GM12878 (cell line): ENCODE results near the gene LACRT. TPM values are rescaled to one million over a fixed set of nuclear protein-coding genes. Genes with fewer than 3 reads are reported as not detected.

Experiments used
- ATAC-seq: fragments of 200-7000 bp; cut with Tn5 transposase; 3 replicates; pipeline ENCODE4 v1.9.1; 2020; ENCODE audit warnings: mild to moderate bottlenecking, moderate library complexity
- BruUV-seq: library from RNA; stranded (reverse); fragments of 400-500 nt; replicated peaks from 2 replicates; lab custom pipeline; 2021; lab: Mats Ljungman, UMichigan
- CTCF ChIA-PET: fragments of 300-600 bp; sonication (Branson Sonifier 250); formaldehyde crosslinking; extraction: SDS; loops from one replicate; lab custom pipeline; 2021; ENCODE audit warnings: inconsistent platforms; lab: Yijun Ruan, JAX
- POLR2A ChIA-PET: fragments of 350-600 bp; formaldehyde crosslinking; extraction: SDS; loops from one replicate; lab custom pipeline; 2021; ENCODE audit warnings: inconsistent platforms; lab: Charles Lee
- RAD21 ChIA-PET: fragments of 300-600 bp; sonication (Branson Sonifier 250); formaldehyde crosslinking; loops from one replicate; lab custom pipeline; 2023; ENCODE audit warnings: antibody characterized with exemption; ENCODE audit not compliant: unreplicated experiment; lab: Charles Lee
- SMC1A ChIA-PET: fragments of 300-600 bp; sonication (Branson Sonifier 250); formaldehyde crosslinking; loops from one replicate; lab custom pipeline; 2023; ENCODE audit not compliant: unreplicated experiment, uncharacterized antibody; lab: Charles Lee
- DNase-seq: peaks from one replicate; pipeline ENCODE4 v3.0.0-alpha.2; 2011; ENCODE audit warnings: low read depth, low spot score
- FAIRE-seq: peaks from 3 replicates; lab custom pipeline; 2011; peaks lifted over from hg19 to GRCh38; lab: Jason Lieb, UNC
- H2AFZ ChIP-seq: 2 replicates; pipeline ENCODE4 v1.6.0; 2011; ENCODE audit warnings: low read depth, low read length, control low read depth; ENCODE audit not compliant: control insufficient read depth
- H3K27ac ChIP-seq: 2 replicates; pipeline ENCODE4 v1.5.1; 2011; ENCODE audit warnings: control low read depth; ENCODE audit not compliant: control insufficient read depth, insufficient read depth
- H3K27me3 ChIP-seq, 2 experiments: replicated peaks in 1 of 2; 2 replicates each; pipeline versions ENCODE4 v1.6.0 to v1.6.1; 2011; ENCODE audit warnings: low read length in 1 of 2; ENCODE audit not compliant: control insufficient read depth in 2 of 2, insufficient read depth in 2 of 2
- H3K36me3 ChIP-seq, 2 experiments: 2 replicates each; pipeline ENCODE4 v1.5.1; 2011; ENCODE audit warnings: low read length in 1 of 2; ENCODE audit not compliant: control insufficient read depth in 2 of 2, insufficient read depth in 2 of 2
- H3K4me1 ChIP-seq: 2 replicates; pipeline ENCODE4 v1.6.1; 2011; ENCODE audit warnings: mild to moderate bottlenecking, low read length, moderate library complexity, mixed read lengths; ENCODE audit not compliant: control insufficient read depth, insufficient read depth
- H3K4me2 ChIP-seq: 2 replicates; pipeline ENCODE4 v1.6.0; 2011; ENCODE audit warnings: control low read depth; ENCODE audit not compliant: control insufficient read depth, insufficient read depth
- H3K4me3 ChIP-seq: fragments of 200-600 bp; sonication (generic); 2 replicates; pipeline ENCODE4 v1.5.1; 2016
- H3K79me2 ChIP-seq: 2 replicates; pipeline ENCODE4 v1.6.0; 2011; ENCODE audit warnings: low read length; ENCODE audit not compliant: control insufficient read depth, insufficient read depth
- H3K9ac ChIP-seq: 2 replicates; pipeline ENCODE4 v1.8.0; 2011; ENCODE audit warnings: low read length, control low read depth, mixed read lengths; ENCODE audit not compliant: control insufficient read depth, insufficient read depth
- H3K9me3 ChIP-seq: replicated peaks from 3 replicates; pipeline ENCODE4 v1.5.1; 2011; ENCODE audit warnings: mild to moderate bottlenecking, low read length; ENCODE audit not compliant: control insufficient read depth, insufficient read depth
- H4K20me1 ChIP-seq: 2 replicates; pipeline ENCODE4 v1.6.0; 2011; ENCODE audit not compliant: control insufficient read depth, insufficient read depth
- BCL11A ChIP-seq: IDR thresholded peaks from 2 replicates; pipeline ENCODE4 v1.6.1; 2011; ENCODE audit warnings: low read depth, low read length
- CBFB ChIP-seq: IDR thresholded peaks from 2 replicates; pipeline ENCODE4 v1.6.1; 2016; ENCODE audit warnings: antibody characterized with exemption, low read depth
- CHD2 ChIP-seq: IDR thresholded peaks from 2 replicates; pipeline ENCODE4 v1.6.1; 2011; ENCODE audit warnings: low read depth, low read length, improper control_type of control experiment, borderline replicate concordance
- CREM ChIP-seq: IDR thresholded peaks from 2 replicates; pipeline ENCODE4 v1.6.1; 2014; ENCODE audit warnings: antibody characterized with exemption, low read depth
- E2F4 ChIP-seq: IDR thresholded peaks from 2 replicates; pipeline ENCODE4 v1.6.1; 2012; ENCODE audit warnings: low read depth, low read length, improper control_type of control experiment
- EGR1 ChIP-seq, 2 experiments: IDR thresholded peaks; 1 replicate in 1 of 2; 2 replicates in 1 of 2; pipeline ENCODE4 v1.6.1; 2011 to 2012; ENCODE audit warnings: low read depth in 2 of 2, low read length in 2 of 2, borderline replicate concordance in 1 of 2, mild to moderate bottlenecking in 1 of 2, moderate library complexity in 1 of 2
- EZH2 ChIP-seq: IDR thresholded peaks from 2 replicates; pipeline ENCODE4 v1.6.1; 2012; ENCODE audit warnings: low read depth, mild to moderate bottlenecking, control low read depth, inconsistent platforms, low read length, borderline replicate concordance; ENCODE audit not compliant: control insufficient read depth
- FOXM1 ChIP-seq: IDR thresholded peaks from 2 replicates; pipeline ENCODE4 v1.6.1; 2012; ENCODE audit warnings: low read depth, mild to moderate bottlenecking, inconsistent platforms, low read length, moderate library complexity
- GABPA ChIP-seq: IDR thresholded peaks from 2 replicates; pipeline ENCODE4 v1.6.1; 2014; ENCODE audit warnings: antibody characterized with exemption, low read depth, mild to moderate bottlenecking, inconsistent platforms
- MAX ChIP-seq: IDR thresholded peaks from 2 replicates; pipeline ENCODE4 v1.6.1; 2012; ENCODE audit warnings: low read depth, low read length, improper control_type of control experiment
- MEF2A ChIP-seq: IDR thresholded peaks from 2 replicates; pipeline ENCODE4 v1.6.1; 2011; ENCODE audit warnings: low read depth, mild to moderate bottlenecking, low read length, moderate library complexity; ENCODE audit not compliant: insufficient read depth
- NFXL1 ChIP-seq: fragments of 450-650 bp; IDR thresholded peaks from 2 replicates; pipeline ENCODE4 v1.6.1; 2017; ENCODE audit warnings: antibody characterized with exemption, mild to moderate bottlenecking, borderline replicate concordance
- NFYB ChIP-seq: IDR thresholded peaks from 2 replicates; pipeline ENCODE4 v1.6.1; 2011; ENCODE audit warnings: low read depth, mild to moderate bottlenecking, low read length, improper control_type of control experiment, moderate library complexity; ENCODE audit not compliant: insufficient read depth
- NR2C1 ChIP-seq: fragments of 450-650 bp; IDR thresholded peaks from 2 replicates; pipeline ENCODE4 v1.6.1; 2017; ENCODE audit warnings: antibody characterized with exemption, mild to moderate bottlenecking, moderate library complexity
- POLR2AphosphoS5 ChIP-seq: IDR thresholded peaks from 2 replicates; pipeline ENCODE4 v1.6.1; 2011; ENCODE audit warnings: mild to moderate bottlenecking, low read length, inconsistent platforms
- RAD51 ChIP-seq: fragments of 450-650 bp; IDR thresholded peaks from 2 replicates; pipeline ENCODE4 v1.6.1; 2016; ENCODE audit warnings: moderate library complexity, mild to moderate bottlenecking, inconsistent platforms
- RELA ChIP-seq: fragments of 450-650 bp; IDR thresholded peaks from 2 replicates; pipeline ENCODE4 v1.8.0; 2014; ENCODE audit warnings: borderline replicate concordance; ENCODE audit not compliant: partially characterized antibody
- SPI1 ChIP-seq: IDR thresholded peaks from 2 replicates; pipeline ENCODE4 v1.6.1; 2011; ENCODE audit warnings: low read depth, mild to moderate bottlenecking, low read length, moderate library complexity, borderline replicate concordance; ENCODE audit not compliant: insufficient read depth
- ZNF274 ChIP-seq: IDR thresholded peaks from one replicate; pipeline ENCODE4 v1.8.0; 2011; ENCODE audit not compliant: insufficient read length, insufficient read depth
- WGBS: methylation state at CpG from one replicate; pipeline ENCODE4 v1.1.6; 2016; ENCODE audit warnings: low lambda C conversion rate; ENCODE audit not compliant: insufficient replicate concordance, insufficient coverage; ENCODE audit errors: missing lambda C conversion rate; 5-methylcytosine and 5-hydroxymethylcytosine counted together
- in situ Hi-C: fragments of 300-500 bp; cut with MboI; formaldehyde crosslinking; loops from 9 replicates; pipeline ENCODE4 v1.14.3; 2018; ENCODE audit warnings: mixed read lengths
- intact Hi-C: fragments of 100-400 bp; cut with micrococcal nuclease; formaldehyde crosslinking; loops from one replicate; pipeline ENCODE4 v1.14.2; 2022; ENCODE audit not compliant: unreplicated experiment
- polyA plus RNA-seq, 11 experiments: library from polyadenylated mRNA; depleted of rRNA in 4 of 11; unstranded in 6 of 11; stranded (reverse) in 5 of 11; fragments of >200 nt; fragmentation: Nextera tagmentation in 4 of 11; fragmentation: Illumina TruSeq in 1 of 11; extraction: Ambion mirVana in 4 of 11; extraction: Trizol in 1 of 11; gene quantifications; 1 replicate in 1 of 11; 2 replicates in 10 of 11; pipeline versions ENCODE4 v1.2.1 to v1.2.3, GENCODE V29; 2011 to 2016; ENCODE audit warnings: inconsistent platforms in 2 of 11, missing spikeins in 2 of 11, low read depth in 1 of 11
- total RNA-seq, 4 experiments: library from RNA; depleted of rRNA in 3 of 4; stranded (reverse); fragments of >200 nt in 3 of 4; fragmentation: Illumina TruSeq in 1 of 4; extraction: Trizol in 1 of 4; gene quantifications; 2 replicates each; pipeline versions ENCODE4 v1.2.1 to v1.2.3, GENCODE V29; 2013 to 2021

Gene LACRT
- total and polyA plus RNA-seq, 10 of the 15 experiments (the other 5 are each of a cell fraction or from before 2014, with no cell fraction given): not detected

GRCh38 chr12:54627304-54627703 is 7.4 kb downstream of the LACRT start:
- intact Hi-C loops: no loop called here
- ChIA-PET SMC1A (no interaction called here), CTCF (no interaction called here), RAD21 (no interaction called here), POLR2A (no interaction called here)
- in situ Hi-C loops: no loop called here
- Histone ChIP-seq H3K4me1 (no peaks in the 10 kb centered on the region), H2AFZ (no peak overlapping the region), H4K20me1 (no peaks in the 10 kb centered on the region), H3K36me3 (no peaks in the 10 kb centered on the region), H3K79me2 (no peaks in the 10 kb centered on the region), H3K27me3 (no peaks in the 10 kb centered on the region), H3K27ac (no peak overlapping the region), H3K4me2 (no peak overlapping the region), H3K9ac (no peak overlapping the region), H3K4me3 (no peak overlapping the region), H3K9me3 (no peaks in the 10 kb centered on the region; the same call in 2 of the 3 replicates)
- TF ChIP-seq NR2C1 (no peak), NFYB (no peak), NFXL1 (no peak)
- WGBS: 30% methylated on average over 3 of the region's 3 CpGs
- no peak for ATAC-seq
- BruUV-seq: no TSS peak
- no peak for FAIRE-seq
- DNase-seq: no peak

- no TSS peak for BruUV-seq
- DNase-seq: no peak
- intact Hi-C loops (no loop called here), in situ Hi-C loops (no loop called here)
- no peak overlapping the region for H3K4me2 ChIP-seq
- no peak for ATAC-seq
- TF ChIP-seq FOXM1 (no peak), E2F4 (no peak), MEF2A (no peak), RELA (no peak), MAX (no peak), SPI1 (no peak), EGR1 (IDR thresholded peaks at IDR 0.05; ENCODE audit: borderline replicate concordance in 1 of 2, low read depth in 2 of 2, low read length in 2 of 2) (no peak), ZNF274 (no peak), POLR2AphosphoS5 (no peak), EZH2 (no peak), BCL11A (no peak), CBFB (no peak), CREM (no peak), CHD2 (no peak), RAD51 (no peak), GABPA (no peak)
- H3K79me2 ChIP-seq: no peaks in the 10 kb centered on the region
- no peaks in the 10 kb centered on the region for H3K36me3 ChIP-seq
- H3K4me1 ChIP-seq: no peaks in the 10 kb centered on the region
- ChIA-PET RAD21 (no interaction called here), SMC1A (no interaction called here), POLR2A (no interaction called here), CTCF (no interaction called here)
- no peaks in the 10 kb centered on the region; the same call in 2 of the 3 replicates for H3K9me3 ChIP-seq
- no peaks in the 10 kb centered on the region for H4K20me1 ChIP-seq
- H3K4me3 ChIP-seq: no peak overlapping the region
- H3K27ac ChIP-seq: no peak overlapping the region
- H3K27me3 ChIP-seq: no peaks in the 10 kb centered on the region
- H3K9ac ChIP-seq: no peak overlapping the region
- no peak for FAIRE-seq
- no peak overlapping the region for H2AFZ ChIP-seq
Measured at GRCh38 chr12:54625598-54625997, 9.1 kb downstream of the LACRT start.
